GM12801 (cell line): ENCODE data around the gene KLHL34.

Source experiments
- CTCF ChIP-seq: IDR thresholded peaks from one replicate; pipeline ENCODE4 v1.5.1; 2011; ENCODE audit warnings: control low read depth; ENCODE audit not compliant: insufficient read length; ENCODE audit errors: extremely low read depth

Gene KLHL34

GRCh38 chrX:21658152-21658737, at the start of gene KLHL34:
Gene KLHL34 (minus strand): TSS chrX:21658330. CDS start chrX:21657788, 542 bp downstream.
- no peak for TF ChIP-seq CTCF

GRCh38 chrX:21705225-21705624, 47.1 kb upstream of the KLHL34 start:
- TF ChIP-seq CTCF: no peak

- TF ChIP-seq CTCF: no peak
Measured at GRCh38 chrX:21702725-21703124, 44.6 kb upstream of the KLHL34 start.

- no peak for TF ChIP-seq CTCF
Measured at GRCh38 chrX:21700967-21701366, 42.8 kb upstream of the KLHL34 start.

GRCh38 chrX:21700275-21700674, 42.1 kb upstream of the KLHL34 start:
- TF ChIP-seq CTCF: no peak

- no peak for TF ChIP-seq CTCF
Measured at GRCh38 chrX:21699136-21699535, 41.0 kb upstream of the KLHL34 start.

- TF ChIP-seq CTCF: no peak
Measured at GRCh38 chrX:21698272-21698671, 40.1 kb upstream of the KLHL34 start.
